ENCODE results near the gene RILP.

RILP gene

GRCh38 chr17:1627982-1628855 lies 21.4 kb downstream of the RILP start, which contains the start of gene SLC43A2:
SLC43A2 (minus strand) TSS chr17:1628834; CDS start chr17:1627874, 960 bp downstream.
- DNase-seq, result peak; percentile 71 to 80

- peak in 1 of 2 donors; percentile 49 for DNase-seq
Observed at GRCh38 chr17:1627182-1627981, 22.3 kb downstream of the RILP start.

GRCh38 chr17:1626333-1626732 lies 23.3 kb downstream of the RILP start:
- DNase-seq, result no peak

GRCh38 chr17:1625581-1625980 lies 24.1 kb downstream of the RILP start:
- DNase-seq, result no peak

GRCh38 chr17:1625053-1625452 lies 24.6 kb downstream of the RILP start:
- DNase-seq, result no peak

- no peak for DNase-seq
Observed at GRCh38 chr17:1624650-1625049, 25.0 kb downstream of the RILP start.

GRCh38 chr17:1623057-1623630 lies 26.5 kb downstream of the RILP start:
- no peak for DNase-seq

GRCh38 chr17:1621273-1621954 lies 28.3 kb downstream of the RILP start:
- DNase-seq, result no peak

- no peak for DNase-seq
Observed at GRCh38 chr17:1620486-1620885, 29.2 kb downstream of the RILP start.

- DNase-seq, result no peak
Observed at GRCh38 chr17:1617620-1618174, 32.0 kb downstream of the RILP start.

GRCh38 chr17:1616101-1616500 lies 33.6 kb downstream of the RILP start:
- DNase-seq, result no peak

- DNase-seq, result no peak
Observed at GRCh38 chr17:1612400-1612799, 37.3 kb downstream of the RILP start.

- no peak for DNase-seq
Observed at GRCh38 chr17:1611715-1612114, 38.0 kb downstream of the RILP start.

- no peak for DNase-seq
Observed at GRCh38 chr17:1608676-1609075, 41.0 kb downstream of the RILP start.

- no peak for DNase-seq
Observed at GRCh38 chr17:1607971-1608320, 41.7 kb downstream of the RILP start.

GRCh38 chr17:1606352-1606985 lies 43.2 kb downstream of the RILP start:
- no peak for DNase-seq

- no peak for DNase-seq
Observed at GRCh38 chr17:1605681-1606351, 43.9 kb downstream of the RILP start.

GRCh38 chr17:1604831-1605528 lies 44.7 kb downstream of the RILP start:
- DNase-seq, result no peak

- no peak for DNase-seq
Observed at GRCh38 chr17:1601571-1601970, 48.1 kb downstream of the RILP start.

- DNase-seq, result no peak
Observed at GRCh38 chr17:1598399-1599095, 51.1 kb downstream of the RILP start.
